Skin of body (tissue), 2 donors: Measurements from ENCODE around the gene C17orf50. TPM values are rescaled to one million over a fixed set of nuclear protein-coding genes. Genes with fewer than 3 reads are reported as not detected.
A peak's percentile ranks its signal among the peaks of the same experiment; 100 is the strongest.

Experiments used
- DNase-seq: peaks from one replicate; lab custom pipeline; 2025; lab: John Stamatoyannopoulos, UW
- total RNA-seq: library from RNA; depleted of rRNA; stranded (reverse); fragments of >200 nt; gene quantifications from one replicate; pipeline ENCODE4 v1.2.3, GENCODE V29; 2014

C17orf50 gene
- not detected for total RNA-seq

DNA sequence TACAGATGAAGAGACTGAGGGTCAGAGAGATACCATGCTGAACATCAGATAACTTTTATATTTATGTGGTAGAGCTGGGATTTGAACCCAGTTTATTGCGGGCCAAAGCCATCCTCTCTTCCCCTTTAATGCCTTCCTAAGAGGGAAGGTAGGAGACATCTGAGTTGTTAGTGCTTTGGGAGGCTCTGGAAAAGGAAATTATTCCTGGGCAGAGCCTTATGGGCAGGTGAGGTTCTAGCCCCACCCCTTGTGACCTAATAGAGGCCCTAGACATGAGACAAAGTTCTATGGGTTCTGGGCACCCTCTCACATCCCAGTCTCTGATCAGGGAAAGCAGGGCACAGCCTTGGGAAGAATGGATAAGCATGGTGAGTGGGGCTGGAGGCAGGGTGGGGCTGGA lies at the start of gene C17orf50:
Gene C17orf50, plus strand, starts transcription at position 301 of the 400 bp plus-strand sequence. Its CDS starts 55 bp downstream, at position 356.
- DNase-seq: no peak

GRCh38 chr17:35710950-35711349 lies 49.7 kb upstream of the C17orf50 start:
- DNase-seq: no peak

DNA sequence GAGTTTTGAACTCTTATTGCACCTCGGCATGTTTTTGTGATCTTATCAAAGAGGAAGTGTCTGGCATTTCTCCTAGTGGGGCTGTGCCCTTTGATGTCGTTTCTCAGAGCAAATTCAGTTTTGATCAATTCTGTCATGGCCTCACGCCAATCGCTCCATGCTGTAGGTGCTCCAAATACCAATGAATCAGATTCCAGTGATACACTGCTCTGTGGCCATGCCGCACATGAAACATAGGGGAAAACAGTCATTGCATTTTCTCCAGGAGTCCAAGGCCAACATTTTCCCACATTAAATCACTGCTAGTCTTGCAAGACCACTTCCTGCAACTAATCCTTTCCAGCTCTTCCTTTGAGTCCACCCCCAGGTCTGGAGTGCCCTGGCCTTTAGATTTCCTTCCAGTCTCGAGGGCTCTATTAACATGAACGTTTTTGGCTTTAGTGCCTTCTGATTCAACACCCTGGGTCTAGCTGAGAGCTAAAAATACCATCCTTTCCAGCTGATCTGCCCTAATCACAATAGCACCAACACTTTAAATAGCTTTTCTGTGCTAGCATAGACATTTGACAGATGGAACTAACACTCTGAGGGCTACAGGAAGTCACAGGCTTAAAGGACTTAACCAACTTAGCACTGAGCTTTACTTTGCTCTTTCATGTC lies 47.5 kb upstream of the C17orf50 start:
- peak; percentile 45 for DNase-seq

GRCh38 chr17:35714988-35715387 lies 45.7 kb upstream of the C17orf50 start:
- no peak for DNase-seq

- no peak for DNase-seq
These were observed 45.3 kb upstream of the C17orf50 start for GRCh38 chr17:35715416-35715815.

DNA sequence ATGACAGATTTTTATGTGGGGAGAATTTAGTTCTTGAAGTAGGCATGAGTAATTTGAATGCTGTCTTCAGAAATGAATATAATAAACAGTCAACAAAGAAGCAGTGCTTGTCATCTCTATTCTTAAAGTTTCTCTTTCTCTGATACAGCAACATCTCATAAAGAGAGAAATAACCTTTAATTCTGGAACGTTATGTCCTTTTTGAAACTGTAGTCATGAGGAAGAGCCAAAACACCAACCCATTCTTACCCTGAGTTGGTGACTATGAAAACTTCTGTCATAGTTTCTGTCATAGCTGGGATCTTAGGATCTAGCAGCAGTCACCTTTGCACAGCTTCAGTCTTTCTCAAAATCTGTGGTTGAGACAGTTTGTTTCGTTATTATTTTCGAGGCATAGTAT lies 44.5 kb upstream of the C17orf50 start:
- no peak for DNase-seq

DNA sequence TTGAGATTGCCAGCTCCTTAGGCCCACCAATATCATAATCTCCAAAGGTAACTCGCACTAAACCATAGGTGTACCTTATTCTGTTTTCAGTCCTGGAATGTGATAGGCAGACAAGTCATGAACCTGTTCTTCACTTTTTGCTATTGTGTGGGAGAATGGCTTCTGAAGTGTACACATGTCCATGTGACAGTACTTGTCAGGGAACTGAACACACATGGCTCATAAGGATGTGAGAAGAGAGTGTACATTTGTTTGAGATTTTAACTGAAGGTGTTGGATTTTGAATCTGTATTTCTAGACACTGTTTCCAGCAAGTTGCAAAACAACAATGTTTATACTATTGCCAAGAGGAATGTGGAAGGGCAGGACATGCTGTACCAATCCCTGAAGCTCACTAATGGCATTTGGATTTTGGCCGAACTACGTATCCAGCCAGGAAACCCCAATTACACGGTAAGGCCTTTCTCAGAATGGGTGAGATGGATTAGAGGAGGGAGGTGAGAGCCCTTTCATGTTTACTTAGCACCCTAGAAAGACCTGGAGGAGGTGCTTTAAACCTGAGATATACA lies 43.7 kb upstream of the C17orf50 start:
- no peak for DNase-seq

DNA sequence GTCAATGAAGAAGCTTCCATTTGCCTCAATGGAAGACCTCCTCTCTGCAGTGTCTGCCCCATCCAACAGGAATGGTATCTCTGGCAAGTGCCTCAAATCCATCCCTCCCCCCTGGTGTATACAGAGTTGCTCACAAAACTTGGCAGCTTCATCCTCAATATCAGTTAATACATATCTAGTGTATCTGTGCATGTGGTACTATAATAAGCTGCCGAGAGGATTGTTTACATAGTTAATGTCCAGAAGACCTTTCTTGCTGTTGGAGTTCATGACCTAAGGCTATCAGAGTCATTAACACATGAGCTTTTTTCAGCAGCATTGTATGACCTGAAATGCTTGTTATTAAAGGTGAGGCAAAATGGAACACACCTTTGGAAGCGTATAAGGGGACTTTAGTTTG lies 43.2 kb upstream of the C17orf50 start:
- DNase-seq: no peak

GRCh38 chr17:35723735-35724134 lies 37.0 kb upstream of the C17orf50 start:
- DNase-seq: no peak

GRCh38 chr17:35725058-35725457 lies 35.6 kb upstream of the C17orf50 start:
- no peak for DNase-seq

- no peak for DNase-seq
These were observed 34.9 kb upstream of the C17orf50 start for GRCh38 chr17:35725802-35726126.

- peak; percentile 3 for DNase-seq
These were observed 34.3 kb upstream of the C17orf50 start for GRCh38 chr17:35726127-35726952.

GRCh38 chr17:35726953-35727460 lies 33.7 kb upstream of the C17orf50 start:
- no peak for DNase-seq

DNA sequence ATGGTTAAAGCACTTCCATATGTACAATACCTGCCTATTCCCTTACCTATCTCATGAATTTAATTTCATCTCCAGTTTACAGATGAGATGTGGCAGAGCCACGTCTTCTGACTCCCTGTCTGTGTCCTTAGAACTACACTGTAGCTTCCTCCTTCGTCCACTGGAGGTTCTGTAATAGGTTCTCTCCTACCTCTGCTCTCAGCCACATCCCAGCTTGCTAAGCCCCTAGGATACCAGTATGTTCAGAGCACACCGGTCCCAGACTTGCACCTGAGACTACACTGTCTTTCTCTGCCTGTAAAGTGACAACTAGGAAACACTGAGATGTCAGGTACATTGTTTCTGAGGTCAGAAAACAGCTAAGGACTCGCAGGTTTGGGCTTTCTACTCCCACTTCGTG lies 33.1 kb upstream of the C17orf50 start:
- no peak for DNase-seq

DNA sequence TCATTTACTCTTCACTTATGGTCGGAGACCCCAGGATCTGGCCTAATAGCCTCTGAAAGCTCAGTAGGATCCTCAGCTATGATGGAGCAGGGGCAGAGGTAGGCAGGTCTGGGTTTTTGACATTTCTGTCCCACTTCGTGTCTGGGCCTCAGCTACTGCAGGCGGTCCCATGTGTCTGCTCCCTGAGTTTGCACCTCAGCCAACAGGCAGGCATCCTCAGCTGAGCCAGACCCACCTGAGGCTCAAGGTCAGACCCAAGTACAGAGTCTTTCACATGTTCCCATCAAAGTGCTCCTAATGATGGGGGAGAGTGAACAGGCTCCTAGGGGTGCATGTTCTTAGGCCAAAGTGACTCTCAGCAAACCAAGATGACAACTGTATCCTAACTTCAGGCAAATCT lies 32.1 kb upstream of the C17orf50 start:
- no peak for DNase-seq

DNA sequence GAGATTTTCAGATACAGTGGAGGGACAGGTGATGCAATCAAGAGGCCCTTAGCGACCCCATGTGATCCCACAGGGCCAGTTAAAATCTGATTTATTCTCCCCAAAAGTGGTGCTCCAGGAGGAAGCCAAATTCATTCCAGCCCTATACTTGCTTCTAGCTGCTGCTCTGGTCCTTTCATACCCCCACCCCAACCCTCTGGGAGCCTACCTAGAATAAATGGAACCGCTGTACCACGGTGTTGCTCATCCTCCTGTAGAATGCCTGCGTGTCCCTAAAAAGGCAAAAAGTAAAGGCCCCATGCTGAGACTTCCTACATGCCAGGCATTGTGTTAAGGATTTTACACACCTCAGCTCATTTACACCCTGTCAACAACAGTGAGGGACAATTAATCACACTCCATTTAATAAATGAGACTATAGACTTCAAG lies 31.3 kb upstream of the C17orf50 start:
- no peak for DNase-seq

- no peak for DNase-seq
These were observed 30.2 kb upstream of the C17orf50 start for GRCh38 chr17:35730400-35731005.

DNA sequence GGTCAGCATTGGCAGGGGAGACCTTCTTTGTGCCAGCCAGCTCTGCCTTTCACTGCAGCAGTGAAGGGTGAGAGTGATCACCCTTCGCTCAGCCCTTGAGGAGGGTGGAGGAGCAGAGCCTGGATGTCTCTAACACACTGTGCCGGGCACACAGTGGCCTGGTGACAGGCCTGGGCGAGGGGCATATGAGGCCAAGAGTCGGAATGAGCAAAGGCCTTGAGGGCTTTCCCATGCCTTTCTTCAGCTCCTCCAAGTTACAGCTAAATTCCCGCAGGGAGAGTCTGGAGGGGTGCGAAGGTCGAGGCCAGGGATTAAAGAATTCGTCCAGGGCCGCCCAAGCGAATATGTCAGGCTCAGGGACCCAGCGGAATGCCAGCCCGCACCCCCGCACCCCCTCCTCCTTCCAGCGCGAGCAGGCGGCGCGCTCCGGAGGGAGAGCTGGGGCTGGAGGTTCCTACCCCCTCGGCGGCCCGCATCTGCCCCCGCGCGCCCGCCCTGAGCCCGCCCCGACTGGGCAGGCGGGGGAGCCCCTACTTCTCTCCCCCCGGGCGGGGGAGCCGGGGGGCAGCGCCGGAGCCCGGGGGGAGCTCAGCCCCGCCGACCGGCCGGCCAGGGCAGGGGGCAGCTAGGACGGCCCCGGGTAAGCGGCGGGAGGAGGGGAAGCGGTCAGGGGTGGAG lies 29.3 kb upstream of the C17orf50 start, which contains the start of gene RASL10B:
Gene RASL10B, plus strand, starts transcription at position 401 of the 678 bp plus-strand sequence. CDS start 3,546 bp downstream, outside the sequence.
- DNase-seq: peak; percentile 10

DNA sequence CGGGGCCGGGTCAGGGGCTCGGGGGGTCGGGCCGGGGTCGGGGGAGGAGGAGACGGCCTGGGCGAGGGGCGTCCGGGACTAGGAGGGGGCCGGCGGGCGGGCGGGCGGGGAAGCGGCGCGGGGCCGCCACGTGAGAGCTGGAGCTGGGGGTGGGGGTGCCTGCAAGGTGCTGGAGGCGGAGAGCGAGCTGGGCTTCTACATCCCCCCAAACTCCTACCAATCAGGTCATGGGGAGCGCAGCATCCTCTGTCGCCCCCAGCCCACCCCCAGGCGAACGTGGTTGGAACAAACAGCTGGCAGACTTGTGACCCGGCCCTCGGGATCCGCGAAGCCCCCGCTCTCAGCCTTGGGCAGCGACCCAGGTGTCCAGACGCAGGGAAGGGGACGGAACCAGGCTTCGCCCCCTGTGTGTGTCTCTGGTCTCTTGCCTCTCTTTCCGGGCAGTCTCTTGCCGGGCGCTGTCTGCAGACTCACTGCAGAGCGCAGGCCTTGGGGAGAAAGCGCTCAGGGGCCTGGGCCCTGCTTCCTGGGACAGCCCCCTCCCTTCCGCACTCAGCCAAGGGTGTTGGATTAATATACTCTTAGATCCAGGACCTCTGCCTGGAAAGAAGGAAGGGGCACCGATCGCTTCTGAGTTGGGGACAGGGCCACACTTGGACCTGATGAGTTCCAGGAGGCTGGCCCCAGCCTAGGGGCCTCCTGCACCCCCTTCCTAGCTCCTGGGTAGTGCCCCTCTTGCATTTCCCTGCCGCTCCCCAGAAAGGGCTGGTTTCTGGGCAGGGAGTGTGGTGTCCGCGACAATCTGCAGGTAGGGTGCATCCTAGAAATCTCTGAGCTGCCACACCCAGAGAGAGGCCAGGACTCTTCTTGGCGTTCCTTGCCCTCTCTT lies 28.5 kb upstream of the C17orf50 start:
- DNase-seq: no peak

- DNase-seq: no peak
These were observed 27.9 kb upstream of the C17orf50 start for GRCh38 chr17:35732806-35733136.
